ENCODE data around the gene EPHA10.

The EPHA10 gene

GRCh38 chr1:37794372-37795339, 29.7 kb upstream of the EPHA10 start:
- 8% methylated on average over 38 of the region's 59 CpGs for WGBS (ENCODE audit: insufficient coverage)
- Histone ChIP-seq H3K27ac (ENCODE audit: insufficient read depth in 1 of 2, low read depth in 1 of 2, low read length in 2 of 2, poor library complexity in 1 of 2, severe bottlenecking in 2 of 2) (no peak overlapping the region), H3K4me1 (ENCODE audit: control extremely low read depth in 1 of 4, control insufficient read depth in 4 of 4, insufficient read depth in 4 of 4, low read length in 3 of 4) (peaks cover 0 to 18% (median 10%) of the 10 kb centered on the region in 4 experiments), H3K9me3 (ENCODE audit: control extremely low read depth in 1 of 5, control insufficient read depth in 4 of 5, insufficient read depth in 2 of 5, low read depth in 1 of 5, low read length in 4 of 5) (no peaks in the 10 kb centered on the region), H3K27me3 (replicated peaks in 2 of 5; ENCODE audit: control insufficient read depth in 4 of 5, insufficient read depth in 5 of 5, low read length in 4 of 5) (peaks cover 4 to 42% (median 28%) of the 10 kb centered on the region in 5 experiments), H3K4me3 (ENCODE audit: control insufficient read depth in 1 of 7, extremely low read depth in 1 of 7, insufficient read depth in 4 of 7, low read depth in 2 of 7, low read length in 6 of 7) (peak overlapping the region in 4 of 7 experiments; percentile 11 to 76 (median 52)), H3K36me3 (ENCODE audit: control insufficient read depth in 4 of 4, insufficient read depth in 4 of 4, low read length in 3 of 4) (peaks cover 0 to 4% (median under 1%) of the 10 kb centered on the region in 4 experiments)
- POLR2A ChIA-PET: interaction anchor here (2.2 kb wide), 1 partner anchor 13 kb away, joined by 9 read pairs; the partner anchor contains the start of genes C1orf122 and YRDC
- CTCF ChIA-PET: interaction anchor here (1.6 kb wide), 1 partner anchor 11 kb away, joined by 6 read pairs; no protein-coding TSS in a partner anchor
- peak in 1 of 3 donors; percentile 8 for DNase-seq

- POLR2A ChIA-PET: interaction anchor here (2.2 kb wide), 1 partner anchor 14 kb away, joined by 9 read pairs; the partner anchor contains the start of genes C1orf122 and YRDC
- peaks cover 0 to 18% (median 10%) of the 10 kb centered on the region in 4 experiments for H3K4me1 ChIP-seq (ENCODE audit: control extremely low read depth in 1 of 4, control insufficient read depth in 4 of 4, insufficient read depth in 4 of 4, low read length in 3 of 4)
- H3K36me3 ChIP-seq (ENCODE audit: control insufficient read depth in 4 of 4, insufficient read depth in 4 of 4, low read length in 3 of 4): no peaks in the 10 kb centered on the region
- WGBS (ENCODE audit: insufficient coverage): 0% methylated on average over 62 of the region's 82 CpGs
- peak within 1 kb of the TSS; percentile 11 to 76 (median 56) for H3K4me3 ChIP-seq (ENCODE audit: control insufficient read depth in 1 of 7, extremely low read depth in 1 of 7, insufficient read depth in 4 of 7, low read depth in 2 of 7, low read length in 6 of 7)
- peaks cover 4 to 44% (median 28%) of the 10 kb centered on the region in 5 experiments for H3K27me3 ChIP-seq (replicated peaks in 2 of 5; ENCODE audit: control insufficient read depth in 4 of 5, insufficient read depth in 5 of 5, low read length in 4 of 5)
- no peak within 1 kb of the TSS for H3K27ac ChIP-seq (ENCODE audit: insufficient read depth in 1 of 2, low read depth in 1 of 2, low read length in 2 of 2, poor library complexity in 1 of 2, severe bottlenecking in 2 of 2)
- DNase-seq: peak; percentile 43 to 69 (median 54)
- H3K9me3 ChIP-seq (ENCODE audit: control extremely low read depth in 1 of 5, control insufficient read depth in 4 of 5, insufficient read depth in 2 of 5, low read depth in 1 of 5, low read length in 4 of 5): no peaks in the 10 kb centered on the region
- CTCF ChIA-PET: interaction anchor here (1.6 kb wide), 1 partner anchor 12 kb away, joined by 6 read pairs; no protein-coding TSS in a partner anchor
These were observed 29.0 kb upstream of the EPHA10 start, which contains the start of gene MANEAL for GRCh38 chr1:37793773-37794371. Gene MANEAL (plus strand): TSS chr1:37793847. CDS start chr1:37794183, 336 bp downstream.

- no peak for DNase-seq
- peaks cover 0 to 18% (median 10%) of the 10 kb centered on the region in 4 experiments for H3K4me1 ChIP-seq (ENCODE audit: control extremely low read depth in 1 of 4, control insufficient read depth in 4 of 4, insufficient read depth in 4 of 4, low read length in 3 of 4)
- H3K9me3 ChIP-seq (ENCODE audit: control extremely low read depth in 1 of 5, control insufficient read depth in 4 of 5, insufficient read depth in 2 of 5, low read depth in 1 of 5, low read length in 4 of 5): no peaks in the 10 kb centered on the region
- CTCF ChIA-PET: no interaction called here
- H3K27ac ChIP-seq (ENCODE audit: insufficient read depth in 1 of 2, low read depth in 1 of 2, low read length in 2 of 2, poor library complexity in 1 of 2, severe bottlenecking in 2 of 2): no peak overlapping the region
- peak overlapping the region in 2 of 7 experiments; percentile 11 to 76 for H3K4me3 ChIP-seq (ENCODE audit: control insufficient read depth in 1 of 7, extremely low read depth in 1 of 7, insufficient read depth in 4 of 7, low read depth in 2 of 7, low read length in 6 of 7)
- WGBS (ENCODE audit: insufficient coverage): 44% methylated on average over 28 of the region's 36 CpGs
- POLR2A ChIA-PET: no interaction called here
- H3K27me3 ChIP-seq (replicated peaks in 2 of 5; ENCODE audit: control insufficient read depth in 4 of 5, insufficient read depth in 5 of 5, low read length in 4 of 5): peaks cover 7 to 51% (median 28%) of the 10 kb centered on the region in 5 experiments
- no peaks in the 10 kb centered on the region for H3K36me3 ChIP-seq (ENCODE audit: control insufficient read depth in 4 of 4, insufficient read depth in 4 of 4, low read length in 3 of 4)
These were observed 28.2 kb upstream of the EPHA10 start for GRCh38 chr1:37792943-37793686.

GRCh38 chr1:37782491-37782890, 17.6 kb upstream of the EPHA10 start:
- Histone ChIP-seq H3K36me3 (ENCODE audit: control insufficient read depth in 4 of 4, insufficient read depth in 4 of 4, low read length in 3 of 4) (no peaks in the 10 kb centered on the region), H3K9me3 (ENCODE audit: control extremely low read depth in 1 of 5, control insufficient read depth in 4 of 5, insufficient read depth in 2 of 5, low read depth in 1 of 5, low read length in 4 of 5) (no peaks in the 10 kb centered on the region), H3K4me1 (ENCODE audit: control extremely low read depth in 1 of 4, control insufficient read depth in 4 of 4, insufficient read depth in 4 of 4, low read length in 3 of 4) (no peaks in the 10 kb centered on the region), H3K27ac (ENCODE audit: insufficient read depth in 1 of 2, low read depth in 1 of 2, low read length in 2 of 2, poor library complexity in 1 of 2, severe bottlenecking in 2 of 2) (no peak overlapping the region), H3K27me3 (replicated peaks in 2 of 5; ENCODE audit: control insufficient read depth in 4 of 5, insufficient read depth in 5 of 5, low read length in 4 of 5) (peaks cover 0 to 41% (median 7%) of the 10 kb centered on the region in 5 experiments), H3K4me3 (ENCODE audit: control insufficient read depth in 1 of 7, extremely low read depth in 1 of 7, insufficient read depth in 4 of 7, low read depth in 2 of 7, low read length in 6 of 7) (no peak overlapping the region)
- ChIA-PET CTCF (no interaction called here), POLR2A (no interaction called here)
- no peak for DNase-seq
- 78% methylated on average over 14 of the region's 17 CpGs for WGBS (ENCODE audit: insufficient coverage)

GRCh38 chr1:37778654-37779053, 13.7 kb upstream of the EPHA10 start:
- POLR2A ChIA-PET: no interaction called here
- 92% methylated on average over 3 of the region's 3 CpGs for WGBS (ENCODE audit: insufficient coverage)
- H3K4me3 ChIP-seq (ENCODE audit: control insufficient read depth in 1 of 7, extremely low read depth in 1 of 7, insufficient read depth in 4 of 7, low read depth in 2 of 7, low read length in 6 of 7): no peak overlapping the region
- H3K27me3 ChIP-seq (replicated peaks in 2 of 5; ENCODE audit: control insufficient read depth in 4 of 5, insufficient read depth in 5 of 5, low read length in 4 of 5): peaks cover 2 to 25% (median 3%) of the 10 kb centered on the region in 5 experiments
- DNase-seq: no peak
- H3K27ac ChIP-seq (ENCODE audit: insufficient read depth in 1 of 2, low read depth in 1 of 2, low read length in 2 of 2, poor library complexity in 1 of 2, severe bottlenecking in 2 of 2): no peak overlapping the region
- CTCF ChIA-PET: no interaction called here
- no peaks in the 10 kb centered on the region for H3K36me3 ChIP-seq (ENCODE audit: control insufficient read depth in 4 of 4, insufficient read depth in 4 of 4, low read length in 3 of 4)
- no peaks in the 10 kb centered on the region for H3K4me1 ChIP-seq (ENCODE audit: control extremely low read depth in 1 of 4, control insufficient read depth in 4 of 4, insufficient read depth in 4 of 4, low read length in 3 of 4)
- peaks cover 0 to 2% (median 0%) of the 10 kb centered on the region in 5 experiments for H3K9me3 ChIP-seq (ENCODE audit: control extremely low read depth in 1 of 5, control insufficient read depth in 4 of 5, insufficient read depth in 2 of 5, low read depth in 1 of 5, low read length in 4 of 5)

GRCh38 chr1:37776946-37777516, 12.1 kb upstream of the EPHA10 start:
- Histone ChIP-seq H3K4me3 (ENCODE audit: control insufficient read depth in 1 of 7, extremely low read depth in 1 of 7, insufficient read depth in 4 of 7, low read depth in 2 of 7, low read length in 6 of 7) (no peak overlapping the region), H3K4me1 (ENCODE audit: control extremely low read depth in 1 of 4, control insufficient read depth in 4 of 4, insufficient read depth in 4 of 4, low read length in 3 of 4) (no peaks in the 10 kb centered on the region), H3K27me3 (replicated peaks in 2 of 5; ENCODE audit: control insufficient read depth in 4 of 5, insufficient read depth in 5 of 5, low read length in 4 of 5) (peaks cover 2 to 23% (median 3%) of the 10 kb centered on the region in 5 experiments), H3K36me3 (ENCODE audit: control insufficient read depth in 4 of 4, insufficient read depth in 4 of 4, low read length in 3 of 4) (no peaks in the 10 kb centered on the region), H3K9me3 (ENCODE audit: control extremely low read depth in 1 of 5, control insufficient read depth in 4 of 5, insufficient read depth in 2 of 5, low read depth in 1 of 5, low read length in 4 of 5) (peaks cover 0 to 3% (median 0%) of the 10 kb centered on the region in 5 experiments), H3K27ac (ENCODE audit: insufficient read depth in 1 of 2, low read depth in 1 of 2, low read length in 2 of 2, poor library complexity in 1 of 2, severe bottlenecking in 2 of 2) (no peak overlapping the region)
- POLR2A ChIA-PET: no interaction called here
- 75% methylated on average over 1 of the region's 4 CpGs for WGBS (ENCODE audit: insufficient coverage)
- CTCF ChIA-PET: interaction anchor here (1.5 kb wide), 1 partner anchor 18 kb away, joined by 3 read pairs; no protein-coding TSS in a partner anchor
- DNase-seq: no peak
